Glomerular visceral epithelial cell (primary cell): Measurements from ENCODE around the gene INKA1.
"Not testable (repeated sequence)": the region's sequence is repeated elsewhere in the genome, so short reads cannot be mapped to it uniquely, and the experiment has no call there.

ENCODE experiments used
- DNase-seq: peaks from one replicate; pipeline ENCODE4 v3.0.0-alpha.2; 2016; ENCODE audit errors: extremely low spot score

INKA1 gene

GRCh38 chr3:49802719-49803464 lies at the start of gene INKA1:
INKA1 (plus strand) TSS chr3:49803261; CDS start chr3:49803393, 132 bp downstream.
- DNase-seq = peak; percentile 82

DNA sequence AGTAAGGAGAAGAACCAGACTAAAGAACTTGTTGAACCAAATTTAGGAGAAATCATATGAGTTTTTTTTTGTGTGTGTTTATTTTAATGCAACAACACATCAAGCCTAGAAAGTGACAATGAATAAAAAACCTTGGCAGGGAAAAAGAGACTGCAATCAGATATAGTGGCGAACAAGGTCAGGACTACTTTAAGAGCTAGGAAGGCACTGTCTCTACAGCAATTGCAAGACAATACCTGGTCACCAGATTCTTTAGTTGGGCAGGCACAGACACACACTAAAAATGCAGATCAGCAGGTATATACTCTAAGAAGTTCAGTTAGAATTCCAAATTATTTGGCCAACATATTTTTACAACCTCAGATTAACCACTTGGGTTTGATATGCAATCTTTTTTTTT lies 48.5 kb upstream of the INKA1 start:
- DNase-seq = no peak

- no peak for DNase-seq
Measured at GRCh38 chr3:49756036-49756435, 47.0 kb upstream of the INKA1 start.

DNA sequence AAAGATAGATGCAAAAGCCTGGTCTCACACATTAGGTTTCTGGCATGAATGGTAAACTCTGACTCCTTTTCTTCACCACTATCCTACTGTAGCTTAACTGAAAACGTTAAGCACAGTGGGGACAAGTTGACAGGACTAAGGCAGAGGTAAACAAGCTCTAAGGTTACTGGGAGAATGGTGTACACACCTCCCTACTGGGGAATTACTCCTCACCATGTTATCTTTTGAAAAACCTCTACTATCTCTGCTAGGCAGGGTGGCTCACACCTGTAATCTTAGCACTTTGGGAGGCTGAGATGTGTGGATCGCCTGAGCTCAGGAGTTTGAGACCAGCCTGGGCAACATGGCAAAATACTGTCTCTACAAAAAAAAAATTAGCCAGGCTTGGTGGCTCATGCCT lies 45.9 kb upstream of the INKA1 start:
- no peak for DNase-seq

DNA sequence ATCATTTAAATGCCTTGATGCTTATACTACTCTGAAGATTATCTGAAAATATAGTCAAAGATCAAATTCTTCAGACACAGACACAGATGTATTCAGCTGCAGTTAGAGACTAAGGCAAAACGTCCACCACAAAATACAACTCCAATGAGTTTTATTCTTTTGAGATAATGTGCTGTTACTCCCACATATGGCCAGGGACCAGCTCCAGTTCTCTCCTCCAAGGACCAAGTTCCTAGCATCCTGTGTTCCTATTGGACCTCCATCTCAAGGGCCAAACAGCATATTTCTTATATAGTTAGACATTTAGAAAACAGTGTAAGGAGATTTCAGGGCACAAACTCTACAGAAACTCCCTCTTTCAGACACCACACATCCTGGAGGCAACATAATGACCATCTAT lies 43.8 kb upstream of the INKA1 start:
- DNase-seq = no peak

- no peak for DNase-seq
Measured at GRCh38 chr3:49761661-49762060, 41.4 kb upstream of the INKA1 start.

DNA sequence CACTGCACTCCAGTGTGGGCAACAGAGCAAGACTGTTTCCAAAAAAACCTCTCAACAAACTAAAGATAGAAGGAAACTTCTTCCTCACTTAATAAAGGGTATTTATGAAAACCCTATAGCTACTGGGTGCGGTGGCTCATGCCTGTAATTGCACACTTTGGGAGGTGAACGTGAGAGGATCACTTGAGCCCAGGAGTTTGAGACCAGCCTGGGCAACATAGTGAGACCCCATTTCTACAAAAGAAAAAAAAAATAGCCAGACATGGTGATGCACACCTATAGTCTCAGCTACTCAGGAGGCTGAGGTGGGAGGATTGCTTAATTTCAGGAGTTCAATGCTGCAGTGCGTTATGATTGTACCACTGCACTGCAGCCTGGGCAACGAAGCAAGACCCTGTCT lies 39.1 kb upstream of the INKA1 start:
- no peak for DNase-seq

GRCh38 chr3:49769286-49769915 lies 33.7 kb upstream of the INKA1 start:
- no peak for DNase-seq

DNA sequence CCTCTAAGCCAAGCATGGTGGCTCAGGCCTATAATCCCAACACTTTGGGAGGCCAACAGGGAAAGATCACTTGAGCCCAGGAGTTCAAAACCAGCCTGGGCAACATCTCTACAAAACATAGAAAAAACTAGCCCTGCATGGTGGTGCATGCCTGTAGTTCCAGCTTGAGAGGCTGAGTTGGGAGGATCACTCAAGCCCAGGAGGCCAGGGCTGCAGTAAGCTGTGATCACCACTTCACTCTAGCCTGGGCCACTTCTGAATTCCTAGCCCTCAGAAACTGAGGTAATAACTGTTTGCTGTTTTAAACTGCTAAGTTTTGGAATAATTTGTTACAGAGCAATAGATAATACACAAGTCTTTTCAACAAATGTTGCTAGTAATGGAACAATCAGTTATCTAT lies 33.1 kb upstream of the INKA1 start:
- DNase-seq = no peak

DNA sequence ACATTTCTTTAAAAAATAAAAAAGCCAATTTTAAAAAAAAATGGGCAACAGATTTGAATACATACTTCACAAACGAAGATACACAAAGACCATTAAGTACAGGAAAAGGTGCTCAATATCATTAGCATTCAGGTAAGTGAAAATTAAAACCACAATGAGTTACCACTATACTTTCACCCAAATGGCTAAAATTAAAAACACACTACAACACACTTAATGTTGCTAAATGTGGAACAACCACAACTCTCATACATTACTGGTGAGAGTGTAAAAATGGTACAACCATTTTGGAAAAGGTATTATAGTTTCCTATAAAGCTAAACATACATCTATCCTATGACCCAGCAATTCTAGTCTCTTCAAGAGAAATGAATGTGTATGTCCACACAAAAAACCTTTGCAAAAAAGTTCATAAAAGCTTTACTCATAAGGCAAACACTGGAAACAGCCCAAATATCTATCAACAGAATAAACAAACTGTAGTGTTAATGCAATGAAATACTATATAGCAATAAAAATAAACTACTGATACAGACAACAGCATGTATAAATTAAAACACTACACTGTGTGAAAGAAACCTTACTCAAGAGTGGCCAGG lies 31.6 kb upstream of the INKA1 start:
- no peak for DNase-seq

GRCh38 chr3:49772703-49773102 lies 30.4 kb upstream of the INKA1 start:
- no peak for DNase-seq

DNA sequence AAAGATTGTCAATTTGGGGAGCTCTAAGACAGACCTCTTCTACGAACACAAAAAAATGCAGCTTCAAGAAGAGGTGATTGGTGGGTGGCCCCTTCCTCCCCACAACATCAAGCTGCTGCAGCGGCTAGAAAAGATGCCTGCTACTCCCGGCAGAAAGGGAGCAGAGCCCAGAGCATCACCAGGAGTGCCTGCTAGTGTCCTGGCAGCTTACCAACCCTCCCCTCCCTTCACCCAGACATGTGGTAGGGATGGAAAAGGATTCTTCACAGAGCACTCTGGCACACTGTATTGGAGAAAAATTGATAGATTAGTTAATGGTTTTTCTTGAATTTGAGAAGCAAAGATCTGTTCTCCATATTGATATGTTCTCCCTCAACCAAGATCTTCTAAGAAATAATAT lies 27.5 kb upstream of the INKA1 start:
- DNase-seq = no peak

GRCh38 chr3:49776101-49776500 lies 27.0 kb upstream of the INKA1 start:
- not testable (repeated sequence) for DNase-seq

- no peak for DNase-seq
Measured at GRCh38 chr3:49779358-49780079, 23.5 kb upstream of the INKA1 start.

- no peak for DNase-seq
Measured at GRCh38 chr3:49780080-49780974, 22.7 kb upstream of the INKA1 start.

DNA sequence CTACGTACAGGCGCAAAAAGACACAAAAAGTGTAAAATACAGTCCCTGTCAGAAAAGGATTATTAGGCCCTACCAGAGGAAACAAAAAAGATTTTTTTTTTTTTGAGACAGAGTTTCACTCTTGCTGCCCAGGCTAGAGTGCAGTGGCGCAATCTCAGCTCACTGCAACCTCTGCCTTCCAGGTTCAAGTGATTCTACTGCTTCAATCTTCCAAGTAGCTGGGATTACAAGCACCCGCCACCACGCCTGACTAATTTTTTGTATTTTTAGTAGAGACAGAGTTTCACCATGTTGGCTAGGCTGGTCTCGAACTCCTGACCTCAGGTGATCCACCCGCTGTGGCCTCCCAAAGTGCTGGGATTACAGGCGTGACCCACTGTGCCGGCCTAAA lies 22.1 kb upstream of the INKA1 start:
- not testable (repeated sequence) for DNase-seq

- no peak for DNase-seq
Measured at GRCh38 chr3:49781415-49782199, 21.5 kb upstream of the INKA1 start.

DNA sequence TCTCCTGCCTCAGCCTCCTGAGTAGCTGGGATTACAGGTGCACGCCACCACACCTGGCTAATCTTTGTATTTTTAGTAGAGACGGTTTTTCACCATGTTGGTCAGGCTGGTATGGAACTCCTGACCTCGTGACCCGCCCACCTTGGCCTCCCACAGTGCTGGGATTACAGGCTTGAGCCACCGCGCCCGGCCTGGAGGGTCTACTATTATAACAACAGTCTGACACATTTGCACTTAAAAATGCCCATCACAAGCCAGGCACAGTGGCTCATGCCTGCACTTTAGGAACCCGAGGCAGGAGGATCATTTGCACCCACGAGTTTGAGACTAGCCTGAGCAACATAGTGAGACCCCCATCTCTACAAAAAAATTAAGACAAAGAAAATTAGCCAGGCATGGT lies 20.8 kb upstream of the INKA1 start:
- DNase-seq = not testable (repeated sequence)

DNA sequence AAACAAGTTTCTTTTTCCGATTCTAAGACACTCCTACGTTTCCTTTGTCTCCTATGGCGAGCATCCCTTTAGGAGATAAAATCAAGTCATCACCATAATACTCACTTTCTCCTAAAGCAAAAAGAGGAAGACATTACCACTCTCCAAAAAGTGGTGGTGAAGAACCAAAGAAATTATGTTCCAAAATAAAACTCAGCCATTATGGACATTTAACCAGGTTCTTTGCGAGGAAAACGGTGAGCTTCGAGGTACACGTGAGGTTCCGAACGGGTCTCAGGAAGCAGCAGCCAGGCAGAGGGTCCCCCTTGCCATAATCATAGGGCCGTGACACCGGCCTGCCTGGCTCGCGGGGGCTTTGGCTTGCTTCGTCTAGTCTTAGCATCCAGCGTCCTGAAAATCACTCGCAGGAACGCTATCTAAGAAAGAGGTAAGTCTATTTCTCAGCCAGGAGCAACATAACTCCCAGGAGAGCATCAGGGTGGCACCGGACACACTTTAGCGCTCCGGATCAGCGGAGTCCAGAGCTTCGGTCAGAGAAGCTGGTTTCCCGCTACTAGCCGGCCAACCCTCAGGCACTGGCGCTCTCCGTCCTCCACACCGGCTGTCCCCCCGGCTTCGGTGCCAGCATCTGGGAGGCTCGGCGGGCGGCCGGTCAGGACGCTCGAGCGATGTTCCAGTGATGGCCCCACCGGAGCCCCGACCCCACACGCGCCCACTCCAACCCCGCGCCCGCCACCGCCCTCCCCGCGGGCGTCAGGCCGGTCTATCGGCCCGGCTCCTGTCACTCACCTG lies 17.3 kb upstream of the INKA1 start:
- DNase-seq = peak; percentile 48
